Endothelial cell of umbilical vein (primary cell): Measurements from ENCODE around the gene ATG5. TPM values are rescaled to one million over a fixed set of nuclear protein-coding genes. Genes with fewer than 3 reads are reported as not detected.

Source experiments
- BruUV-seq: library from RNA; stranded (reverse); fragments of 400-500 nt; replicated peaks from 2 replicates; lab custom pipeline; 2021; lab: Mats Ljungman, UMichigan
- CTCF ChIA-PET: fragments of 300-600, 350-600 bp; sonication (Branson Sonifier 250); formaldehyde crosslinking; loops from one replicate; lab custom pipeline; 2021; ENCODE audit warnings: antibody characterized with exemption, inconsistent platforms; lab: Charles Lee
- POLR2A ChIA-PET: fragments of 300-600, 350-600 bp; sonication (Branson Sonifier 250); formaldehyde crosslinking; loops from one replicate; lab custom pipeline; 2021; ENCODE audit warnings: antibody characterized with exemption, inconsistent platforms; lab: Charles Lee
- DNase-seq: peaks from one replicate; pipeline ENCODE4 v3.0.0-alpha.2; 2011; ENCODE audit warnings: low read depth, low spot score
- FAIRE-seq: peaks from 2 replicates; lab custom pipeline; 2011; peaks lifted over from hg19 to GRCh38; lab: Jason Lieb, UNC
- H2AFZ ChIP-seq: 2 replicates; pipeline ENCODE4 v1.6.0; 2012; ENCODE audit warnings: low read depth, low read length, control low read depth, inconsistent platforms
- H3K27ac ChIP-seq: 2 replicates; pipeline ENCODE4 v1.5.1; 2011; ENCODE audit warnings: low read depth, mild to moderate bottlenecking, control low read depth, low read length, moderate library complexity; ENCODE audit not compliant: insufficient read depth
- H3K27me3 ChIP-seq, 2 experiments: 2 replicates each; pipeline versions ENCODE4 v1.6.0 to v1.6.1; 2011; ENCODE audit warnings: low read length in 2 of 2, mixed read lengths in 1 of 2; ENCODE audit not compliant: control insufficient read depth in 2 of 2, insufficient read depth in 2 of 2
- H3K36me3 ChIP-seq, 2 experiments: 2 replicates in 1 of 2; 3 replicates in 1 of 2; pipeline ENCODE4 v1.5.1; 2011; ENCODE audit warnings: low read length in 2 of 2, mild to moderate bottlenecking in 1 of 2, moderate library complexity in 1 of 2; ENCODE audit not compliant: control insufficient read depth in 2 of 2, insufficient read depth in 2 of 2; ENCODE audit errors: extremely low read depth in 1 of 2
- H3K4me1 ChIP-seq: 3 replicates; pipeline ENCODE4 v1.5.1; 2011; ENCODE audit warnings: mild to moderate bottlenecking, low read length; ENCODE audit not compliant: control insufficient read depth, insufficient read depth; ENCODE audit errors: extremely low read depth
- H3K4me2 ChIP-seq: 2 replicates; pipeline ENCODE4 v1.6.1; 2011; ENCODE audit warnings: low read length, control low read depth, mixed read lengths; ENCODE audit not compliant: insufficient read depth
- H3K4me3 ChIP-seq, 3 experiments: fragments of 200-600 bp in 1 of 3; sonication (generic), shearing (Covaris generic) in 1 of 3; replicated peaks in 1 of 3; 2 replicates each; pipeline ENCODE4 v1.5.1; 2011 to 2016; ENCODE audit warnings: control low read depth in 3 of 3, low read length in 3 of 3, mild to moderate bottlenecking in 2 of 3, inconsistent platforms in 1 of 3, low read depth in 1 of 3, moderate library complexity in 1 of 3; ENCODE audit not compliant: insufficient read depth in 1 of 3
- H3K79me2 ChIP-seq: 2 replicates; pipeline ENCODE4 v1.6.0; 2012; ENCODE audit warnings: low read length, inconsistent platforms; ENCODE audit not compliant: control insufficient read depth, insufficient read depth
- H3K9ac ChIP-seq: replicated peaks from 2 replicates; pipeline ENCODE3; 2011; ENCODE audit warnings: low read length, control low read depth; ENCODE audit not compliant: insufficient read depth; ENCODE audit errors: extremely low read depth
- H3K9me1 ChIP-seq: replicated peaks from 3 replicates; pipeline ENCODE4 v1.6.0; 2011; ENCODE audit warnings: mild to moderate bottlenecking, low read length; ENCODE audit not compliant: control insufficient read depth, insufficient read depth; ENCODE audit errors: extremely low read depth
- H3K9me3 ChIP-seq: replicated peaks from 2 replicates; pipeline ENCODE4 v1.5.1; 2012; ENCODE audit warnings: low read length, inconsistent platforms; ENCODE audit not compliant: control insufficient read depth, insufficient read depth
- H4K20me1 ChIP-seq: replicated peaks from 2 replicates; pipeline ENCODE3; 2011; ENCODE audit warnings: mild to moderate bottlenecking, low read length; ENCODE audit not compliant: control insufficient read depth, insufficient read depth; ENCODE audit errors: extremely low read depth
- FOS ChIP-seq: IDR thresholded peaks from 2 replicates; pipeline ENCODE4 v1.6.1; 2011; ENCODE audit warnings: mild to moderate bottlenecking, low read length, moderate library complexity, borderline replicate concordance; ENCODE audit not compliant: insufficient read depth
- POLR2A ChIP-seq: IDR thresholded peaks from 2 replicates; pipeline ENCODE4 v1.6.1; 2012; ENCODE audit warnings: low read depth, mild to moderate bottlenecking, control low read depth, low read length
- dilution Hi-C: fragments of 300-500 bp; cut with MboI; formaldehyde crosslinking; loops from one replicate; pipeline ENCODE4 v1.15.0; 2019; ENCODE audit warnings: low sequenced_read_pairs; ENCODE audit not compliant: extremely low pct_ligation_motif_present
- intact Hi-C: fragments of 100-400 bp; cut with micrococcal nuclease; formaldehyde crosslinking; loops from one replicate; pipeline ENCODE4 v1.10.0; 2022
- polyA plus RNA-seq, 4 experiments: library from polyadenylated mRNA; depleted of rRNA in 3 of 4; stranded (reverse) in 3 of 4; unstranded in 1 of 4; fragments of >200 nt; gene quantifications; 2 replicates each; pipeline versions ENCODE4 v1.2.1 to v1.2.3, GENCODE V29; 2011 to 2012; ENCODE audit warnings: missing spikeins in 1 of 4
- total RNA-seq: library from RNA; stranded (reverse); gene quantifications from 2 replicates; pipeline ENCODE4 v1.2.3, GENCODE V29; 2021
- TF ChIP-seq, protein P1 (sequence below): IDR thresholded peaks from 2 replicates; pipeline ENCODE4 v1.6.1; 2011; ENCODE audit not compliant: insufficient read depth, insufficient read length
- TF ChIP-seq, protein P2 (sequence below), 2 donors: IDR thresholded peaks; 1 replicate in 1 of 2; 2 replicates in 1 of 2; pipeline ENCODE4 v1.5.1; 2011; ENCODE audit warnings: low read length in 2 of 2, mild to moderate bottlenecking in 2 of 2, moderate library complexity in 2 of 2, control low read depth in 1 of 2, inconsistent platforms in 1 of 2, low read depth in 1 of 2; ENCODE audit not compliant: insufficient read depth in 1 of 2; ENCODE audit errors: extremely low read depth in 1 of 2

ATG5 gene
- total and polyA plus RNA-seq, 2 donors (not counting 3 experiments of a cell fraction or from before 2014, with no cell fraction given): 14.1 to 32.8 TPM

DNA sequence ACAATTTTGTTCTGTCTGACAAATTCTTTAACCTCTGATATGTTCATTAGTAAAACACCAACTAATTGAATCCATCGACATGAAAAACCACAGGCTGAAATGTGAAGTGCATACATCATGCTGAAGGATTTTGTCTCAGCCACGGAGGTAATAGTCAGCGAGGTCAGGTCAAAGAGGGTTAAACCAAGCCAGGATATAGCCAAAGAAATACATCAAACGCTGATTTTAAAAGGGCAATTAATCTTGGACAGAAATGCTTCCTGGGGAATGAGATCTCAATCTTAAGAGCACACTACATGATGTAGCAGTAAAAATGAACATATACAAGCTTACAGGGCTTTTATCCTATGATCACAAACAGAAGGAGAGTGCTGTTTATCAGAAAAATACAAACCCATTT lies 132.7 kb downstream of the ATG5 start:
- intact Hi-C loops (loop anchor here (10.0 kb wide), 1 partner anchor 198 kb away; no protein-coding TSS in a partner anchor), dilution Hi-C loops (no loop called here)
- Histone ChIP-seq H2AFZ (no peak overlapping the region), H3K4me2 (no peak overlapping the region), H3K9ac (no peak overlapping the region), H3K36me3 (peaks cover 0 to 2% of the 10 kb centered on the region in 2 experiments), H3K4me3 (no peak overlapping the region), H3K27ac (no peak overlapping the region), H3K9me3 (no peaks in the 10 kb centered on the region), H3K79me2 (no peaks in the 10 kb centered on the region), H3K9me1 (no peaks in the 10 kb centered on the region), H3K27me3 (no peaks in the 10 kb centered on the region), H3K4me1 (no peaks in the 10 kb centered on the region), H4K20me1 (no peaks in the 10 kb centered on the region)
- peak; percentile 14 for DNase-seq
- no TSS peak for BruUV-seq
- ChIA-PET CTCF (interaction anchor here (1.1 kb wide), 1 partner anchor 761 kb away, joined by 4 read pairs; no protein-coding TSS in a partner anchor), POLR2A (no interaction called here)
- FAIRE-seq: no peak
- TF ChIP-seq, protein P1, sequence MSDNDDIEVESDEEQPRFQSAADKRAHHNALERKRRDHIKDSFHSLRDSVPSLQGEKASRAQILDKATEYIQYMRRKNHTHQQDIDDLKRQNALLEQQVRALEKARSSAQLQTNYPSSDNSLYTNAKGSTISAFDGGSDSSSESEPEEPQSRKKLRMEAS: no peak
- TF ChIP-seq FOS (no peak), POLR2A (no peak)
- TF ChIP-seq, protein P2, sequence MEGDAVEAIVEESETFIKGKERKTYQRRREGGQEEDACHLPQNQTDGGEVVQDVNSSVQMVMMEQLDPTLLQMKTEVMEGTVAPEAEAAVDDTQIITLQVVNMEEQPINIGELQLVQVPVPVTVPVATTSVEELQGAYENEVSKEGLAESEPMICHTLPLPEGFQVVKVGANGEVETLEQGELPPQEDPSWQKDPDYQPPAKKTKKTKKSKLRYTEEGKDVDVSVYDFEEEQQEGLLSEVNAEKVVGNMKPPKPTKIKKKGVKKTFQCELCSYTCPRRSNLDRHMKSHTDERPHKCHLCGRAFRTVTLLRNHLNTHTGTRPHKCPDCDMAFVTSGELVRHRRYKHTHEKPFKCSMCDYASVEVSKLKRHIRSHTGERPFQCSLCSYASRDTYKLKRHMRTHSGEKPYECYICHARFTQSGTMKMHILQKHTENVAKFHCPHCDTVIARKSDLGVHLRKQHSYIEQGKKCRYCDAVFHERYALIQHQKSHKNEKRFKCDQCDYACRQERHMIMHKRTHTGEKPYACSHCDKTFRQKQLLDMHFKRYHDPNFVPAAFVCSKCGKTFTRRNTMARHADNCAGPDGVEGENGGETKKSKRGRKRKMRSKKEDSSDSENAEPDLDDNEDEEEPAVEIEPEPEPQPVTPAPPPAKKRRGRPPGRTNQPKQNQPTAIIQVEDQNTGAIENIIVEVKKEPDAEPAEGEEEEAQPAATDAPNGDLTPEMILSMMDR (IDR thresholded peaks at IDR 0.05; ENCODE audit: extremely low read depth in 1 of 2, insufficient read depth in 1 of 2, low read depth in 1 of 2, low read length in 2 of 2): no peak
